Stimulated activated CD4-positive, alpha-beta T cell treated with anti-CD3 and anti-CD28 coated beads, TNF-alpha, amount 100 ng/mL, for 4 hours (primary cell): ENCODE data around the gene TOR3A.
"Not testable (repeated sequence)": the region's sequence is repeated elsewhere in the genome, so short reads cannot be mapped to it uniquely, and the experiment has no call there.

ENCODE experiments used
- DNase-seq, 3 experiments: peaks; one replicate each; pipeline ENCODE4 v3.0.0-alpha.2; 2020; ENCODE audit warnings: low read depth in 3 of 3

TOR3A gene

GRCh38 chr1:179081687-179082332 lies at the start of gene TOR3A:
TSS of gene TOR3A (plus strand) at chr1:179082070. CDS start at chr1:179082129, 59 bp downstream.
- DNase-seq = peak; percentile 39 to 53 (median 44)

GRCh38 chr1:179034720-179035119 lies 47.1 kb upstream of the TOR3A start:
- no peak for DNase-seq

- DNase-seq = no peak
Observed at GRCh38 chr1:179036844-179037465, 44.9 kb upstream of the TOR3A start.

DNA sequence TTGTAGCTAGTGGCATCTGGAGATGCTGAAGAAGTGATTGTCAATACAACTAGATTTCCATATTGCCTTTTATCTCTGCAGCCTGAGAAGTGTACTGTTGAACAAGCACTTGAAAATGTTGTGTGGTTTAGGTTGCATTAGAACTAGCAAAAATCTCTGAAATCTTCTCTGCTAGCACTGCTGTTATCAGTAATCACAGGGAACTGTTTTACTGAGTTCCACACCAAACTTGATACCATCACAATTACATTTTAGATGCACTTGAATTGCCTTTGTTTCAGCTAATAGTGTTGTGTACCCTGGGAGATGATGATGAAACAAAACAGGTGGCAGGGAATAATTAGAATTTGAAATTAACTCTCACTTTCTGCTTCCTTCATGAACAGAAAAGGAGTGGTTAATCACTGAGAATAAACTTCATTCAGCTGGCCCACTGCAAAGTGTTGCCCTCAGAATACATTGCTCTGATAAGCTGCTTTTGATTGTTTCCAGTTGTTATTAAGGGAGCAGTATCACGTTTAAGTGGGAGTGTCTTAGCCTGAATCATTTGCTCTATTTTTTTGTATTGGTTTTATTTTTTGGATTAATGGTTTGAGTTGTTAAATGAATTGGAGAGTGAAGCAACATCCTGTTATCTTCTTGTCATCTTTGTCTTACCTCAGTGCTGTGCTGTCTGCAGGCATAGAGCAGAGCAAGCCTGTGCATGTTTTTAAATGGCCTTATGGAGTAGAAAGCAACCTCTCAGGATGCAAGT lies 43.2 kb upstream of the TOR3A start:
- no peak for DNase-seq

- DNase-seq = not testable (repeated sequence)
Observed at GRCh38 chr1:179039502-179040174, 42.2 kb upstream of the TOR3A start.

DNA sequence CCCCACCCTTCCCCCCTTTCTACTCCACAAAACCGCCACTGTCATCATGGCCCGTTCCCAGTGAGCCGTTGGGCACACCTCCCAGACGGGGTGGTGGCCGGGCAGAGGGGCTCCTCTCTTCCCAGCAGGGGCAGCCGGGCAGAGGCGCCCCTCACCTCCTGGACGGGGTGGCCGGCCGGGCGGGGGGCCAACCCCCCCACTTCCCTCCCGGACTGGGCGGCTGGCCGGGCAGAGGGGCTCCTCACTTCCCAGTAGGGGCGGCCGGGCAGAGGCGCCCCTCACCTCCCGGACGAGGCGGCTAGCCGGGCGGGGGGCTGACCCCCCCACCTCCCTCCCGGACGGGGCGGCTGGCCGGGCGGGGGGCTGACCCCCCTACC lies 41.7 kb upstream of the TOR3A start:
- not testable (repeated sequence) for DNase-seq

- no peak for DNase-seq
Observed at GRCh38 chr1:179042087-179042486, 39.8 kb upstream of the TOR3A start.

DNA sequence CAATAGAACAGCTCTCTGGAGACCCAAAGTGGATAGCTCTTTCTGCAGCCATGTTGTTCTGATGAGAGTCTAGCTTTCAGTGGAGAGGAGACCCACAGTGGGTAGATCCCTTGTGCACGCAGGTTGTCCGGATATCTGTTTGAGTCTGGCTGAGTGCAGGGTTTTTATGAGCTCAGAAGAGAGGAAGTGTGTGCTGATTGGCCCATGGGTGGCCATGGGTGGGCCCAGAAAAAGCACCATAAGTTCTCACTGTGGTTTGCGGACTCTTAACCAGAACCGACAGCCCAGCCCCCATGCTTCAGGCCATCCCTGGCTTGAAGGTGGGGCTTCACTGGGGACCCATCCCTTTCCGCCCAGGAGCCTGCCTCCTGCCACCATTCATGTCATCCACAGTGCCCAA lies 39.2 kb upstream of the TOR3A start:
- DNase-seq = no peak

DNA sequence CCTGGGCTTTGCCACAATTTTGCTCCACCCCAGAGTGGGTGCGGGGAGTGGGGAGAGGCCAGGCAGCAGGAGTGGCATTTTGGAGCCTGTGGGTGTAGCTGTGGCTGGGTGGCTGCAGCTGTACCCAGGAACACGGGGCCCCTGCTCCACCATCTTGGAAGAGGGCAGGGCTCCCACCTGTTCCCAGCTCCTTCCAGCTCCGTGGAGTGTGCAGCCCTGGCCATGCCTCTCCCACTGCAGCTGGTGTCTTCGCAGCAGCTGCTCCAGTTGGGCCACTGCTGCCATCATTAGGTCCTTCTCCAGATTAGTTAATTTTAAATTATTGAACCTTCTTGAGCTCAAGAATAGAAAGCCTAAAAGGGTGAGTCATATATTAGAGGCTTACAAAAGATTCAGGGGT lies 38.6 kb upstream of the TOR3A start:
- no peak for DNase-seq

GRCh38 chr1:179043907-179044306 lies 38.0 kb upstream of the TOR3A start:
- no peak for DNase-seq

- DNase-seq = no peak
Observed at GRCh38 chr1:179046808-179047635, 34.8 kb upstream of the TOR3A start.

DNA sequence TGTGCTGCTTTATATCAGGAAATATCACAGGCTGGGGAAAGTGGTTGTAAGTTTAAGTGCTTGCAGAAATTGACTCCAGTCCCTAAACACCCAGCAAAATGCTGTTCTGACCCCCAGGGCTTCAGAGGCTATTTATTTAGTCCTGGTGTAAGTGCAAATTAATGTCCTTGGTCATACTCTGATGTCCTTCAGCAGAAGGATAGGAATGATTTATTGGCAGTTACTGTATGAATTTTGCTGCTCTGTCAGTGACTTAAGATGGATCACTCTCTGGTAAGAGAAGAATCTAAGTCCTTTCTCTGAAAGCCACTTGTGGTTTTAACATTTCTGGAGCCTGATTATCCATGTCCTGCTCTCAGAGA lies 34.3 kb upstream of the TOR3A start:
- no peak for DNase-seq

- DNase-seq = no peak
Observed at GRCh38 chr1:179048339-179049124, 33.3 kb upstream of the TOR3A start.

- no peak for DNase-seq
Observed at GRCh38 chr1:179052776-179053175, 29.1 kb upstream of the TOR3A start.

DNA sequence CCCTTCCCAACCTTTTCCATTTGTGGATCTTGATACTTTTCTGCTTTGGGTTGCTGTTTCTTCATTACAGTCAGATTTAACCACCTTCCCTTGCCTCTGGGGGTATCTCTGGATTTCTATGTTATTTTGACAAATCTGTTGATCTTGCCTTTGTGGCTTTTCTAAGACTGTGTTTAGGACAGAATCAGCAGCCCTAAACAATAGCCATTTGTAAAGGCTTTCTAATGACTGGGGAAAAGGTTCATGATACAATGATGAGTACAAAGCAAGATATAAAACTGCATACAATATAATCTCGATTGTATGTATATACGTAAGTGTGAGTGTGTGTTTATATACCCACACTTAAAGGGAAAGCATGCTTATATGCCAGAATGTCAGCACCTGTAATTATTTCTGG lies 28.4 kb upstream of the TOR3A start:
- DNase-seq = no peak

DNA sequence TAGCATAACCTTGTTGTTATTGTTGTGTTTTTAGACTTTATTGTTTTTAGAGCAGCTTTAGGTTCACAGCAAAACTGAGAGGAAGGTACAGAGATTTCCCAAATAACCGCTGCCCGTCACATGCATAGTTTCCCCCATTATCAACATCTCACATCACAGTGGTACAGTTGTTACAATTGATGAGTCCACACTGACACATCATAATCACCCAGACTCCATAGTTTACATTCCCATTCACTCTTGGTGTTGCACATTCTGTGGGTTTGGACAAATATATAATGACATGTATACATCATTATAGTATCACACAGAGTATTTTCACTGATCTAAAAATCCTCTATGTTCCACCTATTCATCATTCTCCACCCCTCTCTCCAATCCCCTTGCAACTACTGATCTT lies 25.9 kb upstream of the TOR3A start:
- DNase-seq = no peak

DNA sequence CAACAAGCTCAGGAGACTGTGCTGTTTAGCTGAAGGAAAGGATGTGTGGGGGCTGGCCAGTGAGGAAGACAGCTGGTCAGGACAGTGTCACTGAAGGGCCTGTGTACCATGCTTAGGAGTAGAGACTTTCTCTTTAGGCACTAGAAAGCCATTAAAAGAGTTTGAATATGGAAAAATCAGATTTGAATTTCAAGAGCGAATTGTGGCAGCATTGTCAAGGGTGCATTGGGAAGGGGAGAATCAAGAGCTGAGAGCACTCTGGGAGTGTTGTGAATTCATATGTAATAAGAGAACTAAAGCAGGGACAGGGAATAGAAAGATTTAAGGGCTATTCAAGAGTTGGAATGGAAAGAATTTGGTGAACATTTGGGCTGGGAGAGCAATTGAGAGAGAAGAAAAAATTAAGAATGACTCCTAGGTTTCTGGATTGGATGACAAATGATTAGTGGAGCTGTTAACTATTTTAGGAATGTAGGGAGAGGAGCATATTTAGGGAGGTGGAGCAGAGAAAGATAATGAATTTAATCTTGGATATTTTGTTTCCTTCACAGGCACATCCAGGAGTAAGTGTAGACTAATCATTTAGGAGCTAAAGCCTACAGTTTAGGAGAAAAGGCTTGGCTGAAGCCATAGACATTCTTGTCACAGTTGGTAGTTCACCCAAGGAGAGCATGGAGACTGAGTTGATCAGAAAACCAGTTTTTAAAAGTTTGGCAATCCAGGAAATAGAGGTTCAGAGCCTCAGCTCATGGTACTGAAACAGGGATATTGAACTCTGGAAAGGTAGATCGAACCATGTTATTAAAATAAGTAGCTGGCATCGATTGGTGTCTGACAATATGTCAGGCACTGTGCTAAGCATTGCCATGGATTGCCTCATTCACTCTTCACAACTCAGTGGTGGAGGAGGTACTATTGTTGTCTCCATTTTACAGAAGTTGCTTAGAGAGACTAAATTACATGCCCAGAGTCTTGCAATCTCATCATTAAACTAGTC lies 23.1 kb upstream of the TOR3A start:
- no peak for DNase-seq

GRCh38 chr1:179061360-179062282 lies 20.2 kb upstream of the TOR3A start:
- DNase-seq = no peak

DNA sequence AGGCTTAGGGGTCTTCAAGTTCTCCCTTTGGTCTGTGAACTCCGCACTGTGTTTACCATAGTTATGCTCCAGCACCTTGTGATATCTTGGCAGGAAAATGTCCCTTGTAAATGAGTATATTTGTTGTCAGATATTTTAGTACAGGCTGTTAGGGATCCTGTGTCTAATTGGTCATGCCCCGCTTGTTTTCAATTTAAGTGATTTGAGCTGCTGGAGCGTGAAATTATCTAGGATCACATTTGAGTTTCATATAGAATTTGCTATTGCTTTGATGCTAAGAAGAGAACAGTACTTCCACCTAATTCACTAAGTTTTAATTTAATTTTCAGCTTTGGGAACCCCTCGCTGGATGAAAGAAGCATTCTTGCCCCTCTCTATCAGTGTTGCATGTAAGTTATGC lies 15.4 kb upstream of the TOR3A start:
- no peak for DNase-seq
